GM12878 (cell line): ENCODE results near the gene HJV. TPM values are rescaled to one million over a fixed set of nuclear protein-coding genes. Genes with fewer than 3 reads are reported as not detected.

ENCODE experiments used
- ATF2 ChIP-seq: IDR thresholded peaks from 2 replicates; pipeline ENCODE4 v1.6.1; 2012; ENCODE audit warnings: low read length, inconsistent platforms
- CBX5 ChIP-seq: sonication (generic); IDR thresholded peaks from 2 replicates; pipeline ENCODE4 v1.6.1; 2016; ENCODE audit warnings: low read depth, moderate library complexity, mild to moderate bottlenecking, inconsistent platforms
- CREB1 ChIP-seq: IDR thresholded peaks from 2 replicates; pipeline ENCODE4 v1.6.1; 2012; ENCODE audit warnings: low read depth, mild to moderate bottlenecking, inconsistent platforms
- DPF2 ChIP-seq: fragments of 450-650 bp; IDR thresholded peaks from 2 replicates; pipeline ENCODE4 v1.6.1; 2017; ENCODE audit warnings: mild to moderate bottlenecking
- EED ChIP-seq: sonication (generic); IDR thresholded peaks from 2 replicates; pipeline ENCODE4 v1.6.1; 2016; ENCODE audit warnings: antibody characterized with exemption, low read depth
- LARP7 ChIP-seq: fragments of 450-650 bp; IDR thresholded peaks from 2 replicates; pipeline ENCODE4 v1.6.1; 2017; ENCODE audit warnings: mild to moderate bottlenecking
- MYB ChIP-seq: fragments of 150-350 bp; IDR thresholded peaks from 2 replicates; pipeline ENCODE4 v1.6.1; 2014; ENCODE audit warnings: mild to moderate bottlenecking, low read depth, low read length, borderline replicate concordance
- NBN ChIP-seq: fragments of 450-650 bp; IDR thresholded peaks from 2 replicates; pipeline ENCODE4 v1.6.1; 2016
- POU2F2 ChIP-seq: IDR thresholded peaks from 3 replicates; pipeline ENCODE4 v1.6.1; 2011; ENCODE audit warnings: low read depth, mild to moderate bottlenecking, low read length, borderline replicate concordance
- RAD51 ChIP-seq: fragments of 450-650 bp; IDR thresholded peaks from 2 replicates; pipeline ENCODE4 v1.6.1; 2016; ENCODE audit warnings: moderate library complexity, mild to moderate bottlenecking, inconsistent platforms
- SMAD1 ChIP-seq: fragments of 450-650 bp; IDR thresholded peaks from 2 replicates; pipeline ENCODE4 v1.6.1; 2018; ENCODE audit warnings: mild to moderate bottlenecking, low read depth; ENCODE audit not compliant: partially characterized antibody
- TBL1XR1 ChIP-seq: IDR thresholded peaks from 2 replicates; pipeline ENCODE4 v1.6.1; 2012; ENCODE audit warnings: low read depth, low read length, improper control_type of control experiment
- TCF12 ChIP-seq: IDR thresholded peaks from 2 replicates; pipeline ENCODE4 v1.6.1; 2011; ENCODE audit warnings: low read depth, mild to moderate bottlenecking, low read length
- polyA plus RNA-seq, 11 experiments: library from polyadenylated mRNA; depleted of rRNA in 4 of 11; unstranded in 6 of 11; stranded (reverse) in 5 of 11; fragments of >200 nt; fragmentation: Nextera tagmentation in 4 of 11; fragmentation: Illumina TruSeq in 1 of 11; extraction: Ambion mirVana in 4 of 11; extraction: Trizol in 1 of 11; gene quantifications; 1 replicate in 1 of 11; 2 replicates in 10 of 11; pipeline versions ENCODE4 v1.2.1 to v1.2.3, GENCODE V29; 2011 to 2016; ENCODE audit warnings: inconsistent platforms in 2 of 11, missing spikeins in 2 of 11, low read depth in 1 of 11
- total RNA-seq, 4 experiments: library from RNA; depleted of rRNA in 3 of 4; stranded (reverse); fragments of >200 nt in 3 of 4; fragmentation: Illumina TruSeq in 1 of 4; extraction: Trizol in 1 of 4; gene quantifications; 2 replicates each; pipeline versions ENCODE4 v1.2.1 to v1.2.3, GENCODE V29; 2013 to 2021
- TF ChIP-seq, protein P1 (sequence below): fragments of 450-650 bp; IDR thresholded peaks from 2 replicates; pipeline ENCODE4 v1.6.1; 2016; ENCODE audit warnings: mild to moderate bottlenecking
- TF ChIP-seq, protein P2 (sequence below): fragments of 450-650 bp; IDR thresholded peaks from 2 replicates; pipeline ENCODE4 v1.6.1; 2017; ENCODE audit warnings: mild to moderate bottlenecking, moderate library complexity
- TF ChIP-seq, protein P3 (sequence below): fragments of 450-650 bp; IDR thresholded peaks from 2 replicates; pipeline ENCODE4 v1.6.1; 2017; ENCODE audit warnings: antibody characterized with exemption, mild to moderate bottlenecking, moderate library complexity

The HJV gene
- total and polyA plus RNA-seq, 10 of the 15 experiments (the other 5 are each of a cell fraction or from before 2014, with no cell fraction given) = not detected

DNA sequence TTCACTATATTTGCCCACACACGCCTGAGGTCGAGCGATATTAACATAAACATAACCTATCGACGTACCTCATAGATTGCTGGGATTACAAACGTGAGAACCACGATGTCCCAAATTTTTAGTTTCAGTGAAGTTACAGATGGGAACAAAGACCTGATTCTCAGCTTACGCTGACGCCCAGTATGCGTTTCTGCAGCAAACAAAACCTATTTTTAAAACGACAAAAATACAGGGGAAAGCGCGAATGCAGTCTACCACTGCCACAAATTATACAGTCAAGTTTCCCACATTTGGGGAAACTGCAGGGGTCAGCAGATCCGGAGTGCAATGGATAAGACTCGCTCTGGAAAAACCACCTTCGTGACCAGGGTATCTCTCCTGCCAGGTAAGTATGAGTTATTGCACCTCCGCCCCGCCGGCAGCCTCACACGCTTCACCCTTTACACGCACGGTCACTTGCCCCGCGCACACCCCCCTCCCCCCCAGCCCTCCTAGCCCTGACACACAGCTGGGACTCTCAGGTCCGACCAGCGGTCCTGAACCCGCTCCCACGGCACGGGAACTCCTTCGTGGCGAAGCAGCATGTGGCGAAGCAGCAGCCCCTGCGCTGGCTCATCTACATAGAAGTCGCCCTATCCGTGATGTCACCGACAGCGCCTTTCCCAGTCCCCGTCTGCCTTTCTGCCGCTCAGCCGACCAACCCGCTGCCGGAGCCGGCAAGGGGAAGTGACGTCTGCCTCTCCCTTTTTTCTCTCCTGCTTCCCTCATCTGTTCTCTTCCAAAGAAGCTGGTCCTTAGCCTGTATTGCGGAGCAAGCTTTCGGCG is 30.5 kb upstream of the HJV start (continued):
- TF ChIP-seq, protein P1, sequence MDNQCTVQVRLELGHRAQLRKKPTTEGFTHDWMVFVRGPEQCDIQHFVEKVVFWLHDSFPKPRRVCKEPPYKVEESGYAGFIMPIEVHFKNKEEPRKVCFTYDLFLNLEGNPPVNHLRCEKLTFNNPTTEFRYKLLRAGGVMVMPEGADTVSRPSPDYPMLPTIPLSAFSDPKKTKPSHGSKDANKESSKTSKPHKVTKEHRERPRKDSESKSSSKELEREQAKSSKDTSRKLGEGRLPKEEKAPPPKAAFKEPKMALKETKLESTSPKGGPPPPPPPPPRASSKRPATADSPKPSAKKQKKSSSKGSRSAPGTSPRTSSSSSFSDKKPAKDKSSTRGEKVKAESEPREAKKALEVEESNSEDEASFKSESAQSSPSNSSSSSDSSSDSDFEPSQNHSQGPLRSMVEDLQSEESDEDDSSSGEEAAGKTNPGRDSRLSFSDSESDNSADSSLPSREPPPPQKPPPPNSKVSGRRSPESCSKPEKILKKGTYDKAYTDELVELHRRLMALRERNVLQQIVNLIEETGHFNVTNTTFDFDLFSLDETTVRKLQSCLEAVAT = peak; percentile 67
- TF ChIP-seq CBX5 = peak; percentile 97
- peak; percentile 90 for TF ChIP-seq EED
- TF ChIP-seq CREB1 = peak; percentile 83
- peak; percentile 98 for TF ChIP-seq SMAD1
- peak; percentile 100 for TF ChIP-seq POU2F2
- peak; percentile 80; the same call in 1 of the 2 replicates for TF ChIP-seq LARP7
- TF ChIP-seq MYB = peak; percentile 50; the same call in 1 of the 2 replicates
- 0 out of 2 replicates have a peak, but pooled peaks have one; percentile 27 for TF ChIP-seq TBL1XR1
- TF ChIP-seq ATF2 = peak; percentile 99
- TF ChIP-seq, protein P2, sequence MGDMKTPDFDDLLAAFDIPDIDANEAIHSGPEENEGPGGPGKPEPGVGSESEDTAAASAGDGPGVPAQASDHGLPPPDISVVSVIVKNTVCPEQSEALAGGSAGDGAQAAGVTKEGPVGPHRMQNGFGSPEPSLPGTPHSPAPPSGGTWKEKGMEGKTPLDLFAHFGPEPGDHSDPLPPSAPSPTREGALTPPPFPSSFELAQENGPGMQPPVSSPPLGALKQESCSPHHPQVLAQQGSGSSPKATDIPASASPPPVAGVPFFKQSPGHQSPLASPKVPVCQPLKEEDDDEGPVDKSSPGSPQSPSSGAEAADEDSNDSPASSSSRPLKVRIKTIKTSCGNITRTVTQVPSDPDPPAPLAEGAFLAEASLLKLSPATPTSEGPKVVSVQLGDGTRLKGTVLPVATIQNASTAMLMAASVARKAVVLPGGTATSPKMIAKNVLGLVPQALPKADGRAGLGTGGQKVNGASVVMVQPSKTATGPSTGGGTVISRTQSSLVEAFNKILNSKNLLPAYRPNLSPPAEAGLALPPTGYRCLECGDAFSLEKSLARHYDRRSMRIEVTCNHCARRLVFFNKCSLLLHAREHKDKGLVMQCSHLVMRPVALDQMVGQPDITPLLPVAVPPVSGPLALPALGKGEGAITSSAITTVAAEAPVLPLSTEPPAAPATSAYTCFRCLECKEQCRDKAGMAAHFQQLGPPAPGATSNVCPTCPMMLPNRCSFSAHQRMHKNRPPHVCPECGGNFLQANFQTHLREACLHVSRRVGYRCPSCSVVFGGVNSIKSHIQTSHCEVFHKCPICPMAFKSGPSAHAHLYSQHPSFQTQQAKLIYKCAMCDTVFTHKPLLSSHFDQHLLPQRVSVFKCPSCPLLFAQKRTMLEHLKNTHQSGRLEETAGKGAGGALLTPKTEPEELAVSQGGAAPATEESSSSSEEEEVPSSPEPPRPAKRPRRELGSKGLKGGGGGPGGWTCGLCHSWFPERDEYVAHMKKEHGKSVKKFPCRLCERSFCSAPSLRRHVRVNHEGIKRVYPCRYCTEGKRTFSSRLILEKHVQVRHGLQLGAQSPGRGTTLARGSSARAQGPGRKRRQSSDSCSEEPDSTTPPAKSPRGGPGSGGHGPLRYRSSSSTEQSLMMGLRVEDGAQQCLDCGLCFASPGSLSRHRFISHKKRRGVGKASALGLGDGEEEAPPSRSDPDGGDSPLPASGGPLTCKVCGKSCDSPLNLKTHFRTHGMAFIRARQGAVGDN = peak; percentile 99
- TF ChIP-seq RAD51 = peak; percentile 32; the same call in 1 of the 2 replicates
- TF ChIP-seq, protein P3, sequence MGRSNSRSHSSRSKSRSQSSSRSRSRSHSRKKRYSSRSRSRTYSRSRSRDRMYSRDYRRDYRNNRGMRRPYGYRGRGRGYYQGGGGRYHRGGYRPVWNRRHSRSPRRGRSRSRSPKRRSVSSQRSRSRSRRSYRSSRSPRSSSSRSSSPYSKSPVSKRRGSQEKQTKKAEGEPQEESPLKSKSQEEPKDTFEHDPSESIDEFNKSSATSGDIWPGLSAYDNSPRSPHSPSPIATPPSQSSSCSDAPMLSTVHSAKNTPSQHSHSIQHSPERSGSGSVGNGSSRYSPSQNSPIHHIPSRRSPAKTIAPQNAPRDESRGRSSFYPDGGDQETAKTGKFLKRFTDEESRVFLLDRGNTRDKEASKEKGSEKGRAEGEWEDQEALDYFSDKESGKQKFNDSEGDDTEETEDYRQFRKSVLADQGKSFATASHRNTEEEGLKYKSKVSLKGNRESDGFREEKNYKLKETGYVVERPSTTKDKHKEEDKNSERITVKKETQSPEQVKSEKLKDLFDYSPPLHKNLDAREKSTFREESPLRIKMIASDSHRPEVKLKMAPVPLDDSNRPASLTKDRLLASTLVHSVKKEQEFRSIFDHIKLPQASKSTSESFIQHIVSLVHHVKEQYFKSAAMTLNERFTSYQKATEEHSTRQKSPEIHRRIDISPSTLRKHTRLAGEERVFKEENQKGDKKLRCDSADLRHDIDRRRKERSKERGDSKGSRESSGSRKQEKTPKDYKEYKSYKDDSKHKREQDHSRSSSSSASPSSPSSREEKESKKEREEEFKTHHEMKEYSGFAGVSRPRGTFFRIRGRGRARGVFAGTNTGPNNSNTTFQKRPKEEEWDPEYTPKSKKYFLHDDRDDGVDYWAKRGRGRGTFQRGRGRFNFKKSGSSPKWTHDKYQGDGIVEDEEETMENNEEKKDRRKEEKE = peak; percentile 82
- peak; percentile 85 for TF ChIP-seq NBN
- TF ChIP-seq DPF2 = peak; percentile 50; the same call in 1 of the 2 replicates
- peak; percentile 96 for TF ChIP-seq TCF12
